Measurements from ENCODE around the gene CFAP210. TPM values are rescaled to one million over a fixed set of nuclear protein-coding genes. Genes with fewer than 3 reads are reported as not detected.

CFAP210 gene
- total RNA-seq, 2 donors from 2014 or later, result 0.16 TPM; not detected in 1

- intact Hi-C loops (cut with DNase I), result no loop called here
- DNase-seq (no peak), ATAC-seq (no peak)
Measured at GRCh38 chr2:169684135-169684565, 10.1 kb downstream of the CFAP210 start.

DNA sequence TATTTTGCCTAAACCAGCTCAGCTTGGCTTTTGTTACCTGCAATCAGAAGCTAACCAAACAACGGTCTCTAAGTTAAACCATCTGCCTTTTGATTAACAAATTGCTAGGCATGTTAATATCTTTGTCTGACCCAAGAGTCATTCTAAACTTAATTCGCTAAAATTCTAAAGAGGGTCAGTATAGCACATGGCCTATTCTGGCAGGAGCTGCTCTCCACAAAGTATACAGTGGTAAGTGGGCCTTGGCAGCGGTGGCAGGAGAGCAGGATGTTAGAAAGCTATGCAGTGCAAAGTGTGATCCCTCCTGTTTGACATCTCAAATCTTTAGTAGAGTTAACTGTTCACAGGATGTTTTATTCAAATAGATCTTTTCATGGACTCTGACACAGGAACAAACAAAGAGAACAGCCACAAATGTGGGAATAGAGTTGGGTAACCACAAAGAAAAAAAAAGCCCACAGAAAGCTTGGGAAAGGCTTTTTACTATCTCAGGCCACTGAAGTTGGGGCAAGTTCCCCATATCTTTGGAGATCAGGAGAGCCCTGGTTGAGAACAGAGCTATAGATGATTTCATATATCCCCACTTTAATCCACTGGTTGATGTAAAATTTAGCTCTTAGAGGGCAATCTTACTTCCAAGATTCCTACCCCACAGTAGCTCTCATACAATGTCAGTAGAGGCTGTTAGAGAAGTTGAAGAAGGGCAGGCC, 10.6 kb downstream of the CFAP210 start:
- ATAC-seq (no peak), DNase-seq (no peak)
- intact Hi-C loops (cut with DNase I), result no loop called here

- no peak for DNase-seq
- ATAC-seq, result no peak
- intact Hi-C loops (cut with DNase I), result no loop called here
Measured at GRCh38 chr2:169683054-169683424, 11.2 kb downstream of the CFAP210 start.

DNA sequence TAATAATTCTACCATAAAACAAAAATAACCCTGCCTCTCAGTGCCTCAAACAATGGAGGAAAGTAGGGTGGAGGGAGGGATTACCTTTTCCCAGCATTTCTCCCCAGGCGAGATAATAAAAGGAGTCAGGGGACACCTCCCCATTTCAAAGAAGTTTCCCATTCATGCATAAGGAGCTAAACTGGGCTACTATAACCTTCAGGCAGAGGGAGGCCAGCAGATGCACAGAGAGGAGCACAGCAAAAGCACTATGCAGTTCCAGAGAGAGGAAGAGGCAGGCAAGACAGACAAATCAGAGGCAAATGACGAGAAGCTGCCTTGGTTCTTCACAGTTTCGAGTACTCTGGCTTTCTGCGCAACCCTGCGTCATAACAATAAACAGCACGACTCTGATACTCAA, 17.4 kb downstream of the CFAP210 start:
- intact Hi-C loops (cut with DNase I), result no loop called here
- ATAC-seq, result no peak
- no peak for DNase-seq

GRCh38 chr2:169676357-169676756, 17.8 kb downstream of the CFAP210 start:
- intact Hi-C loops (cut with DNase I), result no loop called here
- DNase-seq (no peak), ATAC-seq (no peak)

DNA sequence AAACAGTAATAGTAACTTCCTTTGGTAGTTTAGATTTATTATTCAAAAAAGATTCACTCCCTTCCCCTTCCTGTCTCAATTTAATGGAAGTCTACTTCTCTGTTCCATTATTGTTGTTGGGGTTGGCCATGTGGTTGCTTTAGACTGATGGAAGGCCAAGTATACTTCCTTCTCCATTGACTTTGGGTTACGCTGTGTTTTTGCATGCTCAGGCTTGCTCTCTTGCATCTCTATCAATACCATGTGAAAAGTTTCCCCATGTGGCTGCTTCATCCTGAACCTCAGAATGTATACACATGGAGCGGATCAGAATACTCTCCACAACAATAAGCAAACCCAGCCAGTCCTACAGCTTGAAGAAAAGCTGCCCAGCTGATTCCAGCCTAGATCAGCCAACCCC, 20.3 kb downstream of the CFAP210 start:
- ATAC-seq (no peak), DNase-seq (no peak)
- intact Hi-C loops (cut with DNase I), result no loop called here

DNA sequence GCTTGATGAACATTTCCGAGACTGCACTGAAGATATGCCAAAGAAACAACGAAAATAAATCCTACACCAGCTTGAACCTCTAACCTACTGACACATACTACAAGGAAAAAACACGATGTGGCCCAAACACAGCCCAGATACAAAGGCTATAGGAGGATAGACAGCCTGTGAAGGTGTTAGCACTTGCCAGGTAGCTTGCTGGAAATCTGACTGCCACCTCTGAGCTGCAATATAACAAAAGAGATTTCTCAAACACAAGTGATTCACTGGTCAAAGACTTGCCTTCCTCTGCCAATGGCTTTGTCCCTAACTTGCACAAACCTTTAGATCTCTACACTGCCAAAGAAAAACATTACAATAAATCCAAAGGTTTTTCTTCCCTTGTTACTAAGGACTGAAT, 21.1 kb downstream of the CFAP210 start:
- ATAC-seq, result no peak
- no peak for DNase-seq
- intact Hi-C loops (cut with DNase I), result no loop called here

- ATAC-seq (no peak), DNase-seq (no peak)
- intact Hi-C loops (cut with DNase I), result no loop called here
Measured at GRCh38 chr2:169672406-169672805, 21.8 kb downstream of the CFAP210 start.

GRCh38 chr2:169670937-169671336, 23.3 kb downstream of the CFAP210 start:
- intact Hi-C loops (cut with DNase I), result no loop called here
- ATAC-seq (no peak), DNase-seq (no peak)

GRCh38 chr2:169670215-169670651, 24.0 kb downstream of the CFAP210 start:
- intact Hi-C loops (cut with DNase I), result no loop called here
- ATAC-seq (no peak), DNase-seq (no peak)

- no peak for DNase-seq
- intact Hi-C loops (cut with DNase I), result no loop called here
- no peak for ATAC-seq
Measured at GRCh38 chr2:169667583-169667982, 26.6 kb downstream of the CFAP210 start.

DNA sequence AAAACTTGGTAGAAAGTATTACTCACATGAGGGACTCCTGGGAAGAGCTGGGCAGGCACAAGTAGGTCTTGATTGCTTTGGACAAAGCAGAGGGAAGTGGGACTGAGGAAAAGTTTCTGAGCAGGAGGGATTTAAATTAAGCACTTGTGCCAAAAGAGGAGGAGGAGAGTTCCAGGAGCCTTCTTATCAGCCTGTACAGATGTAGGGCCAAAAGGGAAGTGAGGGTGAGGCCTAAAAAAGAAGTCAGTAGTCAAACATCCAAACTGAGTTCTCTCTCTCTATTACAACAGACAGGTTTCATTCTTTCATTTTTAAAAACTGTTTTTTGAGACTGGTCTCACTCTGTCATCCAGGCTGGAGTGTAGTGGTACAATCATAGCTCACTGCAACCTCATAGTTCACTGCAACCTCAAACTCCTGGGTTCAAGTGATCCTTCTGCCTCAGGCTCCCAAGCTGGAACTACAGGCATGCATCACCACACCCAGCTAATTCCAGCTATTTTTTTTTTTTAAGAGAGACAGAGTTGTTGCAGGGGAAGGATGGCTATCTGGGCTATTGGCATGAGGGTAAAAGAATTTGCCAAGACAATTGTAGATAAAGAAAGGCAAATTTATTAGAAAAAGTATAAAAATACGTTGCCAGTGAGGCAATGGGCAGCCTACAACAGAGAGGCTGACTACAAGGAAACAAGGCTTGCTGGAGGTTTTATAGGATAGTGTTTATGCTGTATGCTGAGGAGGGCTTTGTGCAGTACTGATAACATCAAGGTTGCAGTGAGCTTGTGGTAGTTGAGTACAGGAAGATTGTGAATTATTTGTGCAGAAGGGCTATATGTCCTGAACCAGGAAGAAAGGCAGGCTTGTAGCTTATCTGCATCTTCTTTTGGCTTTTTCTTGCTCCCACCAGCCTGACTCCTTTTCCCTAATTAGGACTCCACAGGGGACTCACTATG, 29.0 kb downstream of the CFAP210 start:
- DNase-seq (no peak), ATAC-seq (peak in 1 of 2 donors; percentile 77)
- intact Hi-C loops (cut with DNase I), result no loop called here

DNA sequence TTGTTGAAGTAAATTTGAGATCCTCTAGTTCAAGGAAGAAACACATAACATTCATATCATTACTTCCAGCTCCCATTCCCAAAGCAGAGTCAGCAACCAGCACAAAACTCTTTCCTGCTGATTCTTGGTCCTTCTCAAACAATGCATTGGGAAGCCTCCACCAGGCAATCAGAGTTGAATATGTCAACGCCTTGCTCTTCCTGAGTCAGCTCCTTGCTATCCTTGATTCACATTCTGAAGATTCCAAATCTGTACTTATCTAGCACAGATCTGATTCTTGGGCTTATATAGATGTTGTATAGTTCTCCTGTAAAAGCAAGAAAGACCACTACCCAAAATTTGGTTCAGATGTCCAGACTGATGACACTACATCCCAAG, 29.6 kb downstream of the CFAP210 start:
- DNase-seq (no peak), ATAC-seq (no peak)
- intact Hi-C loops (cut with DNase I), result no loop called here

DNA sequence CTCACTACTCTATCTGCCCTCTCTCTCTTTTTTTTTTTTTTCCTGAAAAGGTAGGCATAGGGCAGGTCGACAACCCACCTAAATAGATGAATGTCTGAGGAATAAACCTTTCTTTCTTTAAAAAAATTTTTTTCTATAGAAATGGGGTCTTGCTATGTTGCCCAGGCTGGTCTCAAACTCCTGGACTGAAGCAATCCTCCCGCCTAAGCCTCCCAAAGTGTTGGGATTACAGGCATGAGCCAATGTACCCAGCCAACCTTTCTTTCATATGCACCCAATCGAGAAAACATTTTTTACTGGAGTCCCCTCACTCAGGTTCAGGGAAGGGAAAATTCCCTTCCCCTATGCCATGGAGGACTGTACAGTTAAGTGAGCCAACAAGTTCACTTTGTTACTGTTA, 31.0 kb downstream of the CFAP210 start:
- DNase-seq, result no peak
- no peak for ATAC-seq
- intact Hi-C loops (cut with DNase I), result no loop called here

DNA sequence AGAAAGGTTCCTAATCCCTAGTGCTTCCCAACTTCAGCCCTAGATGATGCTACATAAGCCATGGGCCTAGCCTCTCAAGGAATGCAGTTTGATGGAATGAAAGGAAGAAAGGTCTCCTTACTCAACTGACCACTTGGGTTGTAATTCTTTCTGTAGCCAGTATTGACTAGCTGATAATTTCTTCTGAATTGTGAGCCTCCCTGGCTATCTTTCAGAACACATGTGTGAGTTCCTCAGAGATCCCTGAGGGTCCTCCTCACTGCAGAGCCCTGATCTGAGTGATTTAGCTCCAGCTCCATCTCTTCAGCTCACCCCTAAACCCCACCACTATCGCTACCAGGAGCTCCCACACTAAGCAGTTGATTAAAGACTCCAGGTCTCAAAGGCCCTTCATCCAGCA, 31.5 kb downstream of the CFAP210 start:
- ATAC-seq (no peak), DNase-seq (no peak)
- intact Hi-C loops (cut with DNase I), result no loop called here

DNA sequence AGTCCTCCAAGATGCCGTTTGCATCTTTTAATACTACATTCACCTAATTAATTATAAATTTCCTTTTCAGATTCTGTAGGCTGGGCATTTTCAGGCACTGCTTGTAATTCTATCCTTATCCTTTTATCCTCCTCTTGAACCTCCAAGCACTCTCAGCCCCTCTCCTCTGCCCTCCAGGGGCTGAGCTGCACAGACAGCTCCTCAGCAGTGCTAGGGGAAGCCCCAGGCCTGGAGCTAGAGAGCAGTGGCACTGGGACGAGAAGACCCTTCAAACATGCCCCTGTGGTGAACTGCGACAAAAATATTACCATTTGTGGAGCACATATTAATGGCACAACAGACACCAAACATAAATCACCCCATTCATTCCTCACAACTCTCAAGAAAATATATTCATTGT, 32.9 kb downstream of the CFAP210 start:
- DNase-seq, result no peak
- ATAC-seq, result no peak
- intact Hi-C loops (cut with DNase I), result no loop called here

GRCh38 chr2:169659320-169659719, 34.9 kb downstream of the CFAP210 start:
- intact Hi-C loops (cut with DNase I), result no loop called here
- ATAC-seq (no peak), DNase-seq (no peak)

DNA sequence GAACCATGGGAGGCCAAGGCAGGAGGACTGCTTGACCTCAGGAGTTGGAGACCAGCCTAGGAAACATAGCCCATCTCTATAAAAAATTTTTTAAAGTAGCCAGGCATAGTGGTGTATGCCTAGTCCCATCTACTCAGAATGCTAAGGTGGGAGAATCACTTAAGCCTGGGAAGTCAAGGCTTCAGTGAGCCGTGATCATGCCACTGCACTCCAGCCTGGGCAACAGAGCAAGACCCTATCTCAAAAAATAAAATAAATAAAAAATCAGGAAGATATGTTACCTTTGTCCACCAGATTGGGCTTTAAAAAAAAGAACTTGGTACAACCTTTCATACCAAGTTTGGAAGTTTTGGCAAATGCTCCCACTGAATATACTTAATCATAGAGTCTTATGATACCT, 35.3 kb downstream of the CFAP210 start:
- intact Hi-C loops (cut with DNase I), result no loop called here
- no peak for ATAC-seq

GRCh38 chr2:169656164-169656563, 38.0 kb downstream of the CFAP210 start:
- no peak for ATAC-seq
- DNase-seq, result no peak
- intact Hi-C loops (cut with DNase I), result no loop called here

More for the DNA sequence above, 35.3 kb downstream of the CFAP210 start:
- no peak for DNase-seq

DNA sequence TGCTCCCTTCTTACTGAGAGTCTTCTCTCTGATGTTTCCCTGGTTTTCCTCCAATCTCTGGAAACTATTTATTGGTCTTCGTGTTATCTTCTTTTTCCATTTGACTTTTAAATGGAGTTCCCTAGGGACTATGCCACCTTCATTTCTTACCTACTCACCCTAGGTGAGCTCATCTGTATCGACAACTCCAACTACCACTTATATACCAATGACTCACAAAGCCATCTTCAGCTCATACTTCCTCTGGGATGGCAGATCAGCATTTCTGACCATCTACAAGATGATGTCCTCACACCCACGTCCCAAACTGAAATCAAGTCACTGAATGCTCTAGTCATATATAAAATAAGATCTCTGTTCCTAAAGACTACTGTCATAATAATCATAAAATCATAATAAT, 40.6 kb downstream of the CFAP210 start:
- intact Hi-C loops (cut with DNase I), result no loop called here
- ATAC-seq, result no peak
- DNase-seq, result no peak

GRCh38 chr2:169649278-169649677, 44.9 kb downstream of the CFAP210 start:
- DNase-seq (no peak), ATAC-seq (no peak)
- intact Hi-C loops (cut with DNase I), result no loop called here
